GM19467 (cell line): Measurements from ENCODE around the gene CACNA2D1.
"Not testable (repeated sequence)": the region's sequence is repeated elsewhere in the genome, so short reads cannot be mapped to it uniquely, and the experiment has no call there.

Experiments
- ATAC-seq: cut with Tn5 transposase; IDR thresholded peaks from one replicate; pipeline ENCODE4 v1.9.1; 2021; ENCODE audit warnings: mild to moderate bottlenecking, moderate library complexity; ENCODE audit not compliant: unreplicated experiment

The CACNA2D1 gene

GRCh38 chr7:82393840-82394220, 49.7 kb downstream of the CACNA2D1 start:
- ATAC-seq = no peak

GRCh38 chr7:82393076-82393839, 50.3 kb downstream of the CACNA2D1 start:
- no peak for ATAC-seq

- no peak for ATAC-seq
Measured at GRCh38 chr7:82390936-82391335, 52.6 kb downstream of the CACNA2D1 start.

DNA sequence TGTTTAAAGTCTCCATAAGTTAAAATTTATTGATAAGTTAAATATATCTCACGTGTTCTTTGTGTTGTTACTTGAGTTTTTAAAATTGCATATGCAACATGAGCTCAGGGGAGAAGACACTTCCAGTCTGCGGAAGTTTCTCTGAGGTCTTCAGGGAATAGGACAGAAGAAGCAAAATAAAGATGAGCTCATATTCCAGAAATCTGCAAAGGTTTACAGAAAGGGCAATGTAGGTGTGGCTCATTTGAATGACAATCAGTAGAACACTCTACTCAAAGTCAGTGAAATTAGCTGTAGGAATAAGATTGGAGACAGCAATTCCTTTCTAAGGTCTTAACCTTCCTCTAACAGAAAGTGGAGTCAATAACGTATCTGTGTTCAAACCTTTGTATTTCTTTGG, 53.7 kb downstream of the CACNA2D1 start:
- no peak for ATAC-seq

DNA sequence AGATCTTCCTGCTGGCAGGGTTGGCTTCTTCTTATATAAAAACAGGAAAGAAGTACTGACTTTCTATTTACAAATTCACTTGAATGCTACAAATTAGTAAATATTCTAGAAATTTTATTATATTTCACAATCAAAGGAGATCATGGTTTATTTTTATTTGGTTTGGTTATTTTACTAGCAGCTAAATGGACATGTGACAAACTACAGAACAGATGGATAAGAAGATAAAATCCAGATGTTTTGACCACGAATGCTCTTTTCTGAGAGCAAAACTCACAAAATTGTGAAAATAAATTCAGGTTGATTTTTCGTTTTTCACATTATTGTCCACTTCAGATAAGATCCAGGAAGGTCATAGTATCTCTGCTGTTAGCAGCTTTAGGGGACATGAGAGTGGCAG, 55.4 kb downstream of the CACNA2D1 start:
- no peak for ATAC-seq

DNA sequence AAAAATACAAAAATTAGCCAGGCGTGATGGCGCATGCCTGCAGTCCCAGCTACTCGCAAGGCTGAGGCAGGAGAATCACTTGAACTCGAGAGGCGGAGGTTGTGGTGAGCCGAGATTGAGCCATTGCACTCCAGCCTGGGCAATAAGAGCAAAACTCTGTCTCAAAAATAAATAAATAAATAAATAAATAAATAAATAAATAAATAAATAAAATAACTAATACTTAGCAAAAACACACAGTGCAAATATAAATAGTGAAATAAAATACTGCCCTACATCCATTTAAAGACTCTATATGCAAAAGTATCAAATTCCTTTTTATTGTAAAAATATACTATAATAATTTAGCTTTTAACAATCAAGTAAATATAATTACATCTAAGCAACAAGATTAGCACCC, 57.0 kb downstream of the CACNA2D1 start:
- ATAC-seq = not testable (repeated sequence)

DNA sequence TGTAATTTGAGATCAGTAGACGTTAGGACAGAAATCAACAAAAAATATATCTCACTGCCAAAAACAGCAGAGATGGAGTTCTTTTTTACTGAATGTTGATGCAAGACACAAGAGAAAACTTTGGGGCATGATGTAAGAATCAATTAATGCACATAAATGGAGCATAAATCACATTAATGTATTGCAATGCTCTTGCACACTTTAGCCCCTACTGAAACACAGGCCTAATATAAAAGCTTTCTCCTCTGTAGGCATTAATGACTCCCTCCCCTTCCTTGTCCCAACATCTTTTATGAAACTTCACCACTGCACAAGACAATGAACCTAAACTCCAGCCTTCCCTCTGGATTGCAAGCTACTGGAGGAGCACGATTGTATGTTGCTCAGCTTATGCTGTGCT, 58.8 kb downstream of the CACNA2D1 start:
- no peak for ATAC-seq

GRCh38 chr7:82384051-82384464, 59.5 kb downstream of the CACNA2D1 start:
- ATAC-seq = no peak

DNA sequence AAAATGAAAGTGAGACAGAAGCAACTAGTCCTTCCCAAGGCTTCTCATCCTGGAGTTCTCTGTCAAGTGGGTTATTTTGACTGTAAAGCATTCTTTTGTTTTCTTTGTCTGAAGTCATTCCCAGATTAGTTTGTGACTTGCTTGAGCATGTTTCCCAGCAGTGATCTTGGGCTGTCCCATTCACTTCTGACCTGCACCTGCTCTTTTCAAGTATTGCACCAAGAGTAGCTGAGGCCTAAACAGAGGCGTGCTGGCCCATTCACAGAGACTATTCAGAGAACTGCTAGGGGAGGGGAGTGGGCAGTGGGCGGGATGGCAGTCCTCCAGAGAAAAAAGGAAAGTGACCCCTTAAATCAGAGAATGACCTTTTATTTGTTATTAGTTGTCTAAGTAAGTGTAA, 61.3 kb downstream of the CACNA2D1 start:
- no peak for ATAC-seq

- no peak for ATAC-seq
Measured at GRCh38 chr7:82376739-82377138, 66.8 kb downstream of the CACNA2D1 start.

DNA sequence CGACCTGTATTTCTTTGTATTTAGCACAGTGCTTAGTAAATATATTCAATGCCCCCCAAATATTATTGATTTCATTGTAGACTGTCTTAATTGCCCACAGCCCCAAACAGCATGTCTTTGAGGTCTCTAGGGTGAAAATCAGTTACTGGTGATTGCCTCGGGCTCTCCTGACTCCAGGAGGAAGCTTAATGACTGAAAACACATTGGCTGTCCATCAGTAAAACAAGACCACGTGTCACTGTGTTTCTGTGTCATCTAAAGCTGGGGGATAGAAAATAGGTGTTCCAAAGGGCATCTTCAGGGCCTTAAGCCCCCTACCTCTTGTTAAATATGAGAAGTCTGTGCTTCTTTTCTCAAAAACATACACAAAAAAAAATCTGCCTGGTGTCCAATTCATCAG, 67.9 kb downstream of the CACNA2D1 start:
- ATAC-seq = no peak

GRCh38 chr7:82375129-82375528, 68.4 kb downstream of the CACNA2D1 start:
- no peak for ATAC-seq

- no peak for ATAC-seq
Measured at GRCh38 chr7:82373926-82374635, 69.5 kb downstream of the CACNA2D1 start.

GRCh38 chr7:82364671-82365070, 78.9 kb downstream of the CACNA2D1 start:
- no peak for ATAC-seq

- ATAC-seq = no peak
Measured at GRCh38 chr7:82364048-82364447, 79.5 kb downstream of the CACNA2D1 start.

DNA sequence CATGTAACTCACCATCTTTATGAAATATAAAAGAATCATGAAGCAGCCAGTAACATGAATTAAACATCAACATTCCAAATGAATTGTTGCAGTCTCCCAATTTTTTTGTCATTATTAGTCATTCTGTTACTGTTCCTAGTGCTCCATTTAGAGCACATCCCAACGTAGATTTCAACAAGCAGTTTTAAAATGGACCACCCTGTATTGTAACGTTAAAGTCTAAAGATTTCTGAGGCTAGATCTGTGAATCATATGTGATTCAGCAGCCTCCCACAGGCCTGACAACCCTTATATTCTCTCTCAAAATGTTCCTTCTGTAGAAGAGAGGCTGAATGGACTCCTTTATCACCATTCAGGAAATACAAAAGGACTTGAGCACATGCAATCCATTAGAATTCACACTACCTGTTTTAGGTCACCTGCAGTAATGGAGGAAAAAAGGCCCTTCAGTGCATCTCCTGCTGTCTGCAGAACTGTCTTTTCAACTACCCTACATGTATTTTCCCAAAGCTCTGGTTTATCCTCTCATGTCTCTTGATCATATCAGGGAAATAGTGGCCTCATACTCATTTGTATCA, 81.4 kb downstream of the CACNA2D1 start:
- ATAC-seq = no peak

- no peak for ATAC-seq
Measured at GRCh38 chr7:82360591-82361368, 82.8 kb downstream of the CACNA2D1 start.

GRCh38 chr7:82359426-82359825, 84.2 kb downstream of the CACNA2D1 start:
- no peak for ATAC-seq

GRCh38 chr7:82358923-82359322, 84.7 kb downstream of the CACNA2D1 start:
- ATAC-seq = no peak

DNA sequence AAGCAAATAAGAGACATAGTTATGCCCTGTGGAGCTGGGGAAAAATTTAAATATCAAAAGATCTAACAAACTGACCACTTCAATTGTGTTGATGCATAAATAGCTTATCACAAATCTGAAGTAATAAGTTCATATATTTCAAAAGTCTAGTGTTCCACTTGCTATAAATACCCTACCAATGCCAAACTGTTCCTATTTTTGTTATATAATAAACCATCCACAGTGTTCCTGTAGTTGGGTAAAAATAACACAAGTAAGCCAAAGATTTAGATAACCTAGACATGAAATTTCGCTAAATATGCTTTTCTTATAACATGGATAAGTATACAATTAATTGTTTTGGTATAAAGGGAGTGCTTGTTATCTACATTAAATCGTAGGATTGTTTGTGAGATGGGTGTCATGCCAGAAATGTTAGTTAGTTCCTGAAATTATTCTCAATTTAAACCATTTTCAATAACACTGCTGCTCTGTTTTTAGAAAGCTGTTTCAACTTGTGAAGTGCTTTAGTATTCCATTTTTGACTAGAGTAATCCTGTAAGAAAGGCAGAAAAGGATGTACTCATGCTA, 85.5 kb downstream of the CACNA2D1 start:
- no peak for ATAC-seq

GRCh38 chr7:82348251-82348650, 95.3 kb downstream of the CACNA2D1 start:
- ATAC-seq = no peak
